GF-D8 (cell line): Measurements from ENCODE around the gene PIP5KL1.

Source experiments
- DNase-seq: peaks from one replicate; lab custom pipeline; 2025; lab: John Stamatoyannopoulos, UW

The PIP5KL1 gene

DNA sequence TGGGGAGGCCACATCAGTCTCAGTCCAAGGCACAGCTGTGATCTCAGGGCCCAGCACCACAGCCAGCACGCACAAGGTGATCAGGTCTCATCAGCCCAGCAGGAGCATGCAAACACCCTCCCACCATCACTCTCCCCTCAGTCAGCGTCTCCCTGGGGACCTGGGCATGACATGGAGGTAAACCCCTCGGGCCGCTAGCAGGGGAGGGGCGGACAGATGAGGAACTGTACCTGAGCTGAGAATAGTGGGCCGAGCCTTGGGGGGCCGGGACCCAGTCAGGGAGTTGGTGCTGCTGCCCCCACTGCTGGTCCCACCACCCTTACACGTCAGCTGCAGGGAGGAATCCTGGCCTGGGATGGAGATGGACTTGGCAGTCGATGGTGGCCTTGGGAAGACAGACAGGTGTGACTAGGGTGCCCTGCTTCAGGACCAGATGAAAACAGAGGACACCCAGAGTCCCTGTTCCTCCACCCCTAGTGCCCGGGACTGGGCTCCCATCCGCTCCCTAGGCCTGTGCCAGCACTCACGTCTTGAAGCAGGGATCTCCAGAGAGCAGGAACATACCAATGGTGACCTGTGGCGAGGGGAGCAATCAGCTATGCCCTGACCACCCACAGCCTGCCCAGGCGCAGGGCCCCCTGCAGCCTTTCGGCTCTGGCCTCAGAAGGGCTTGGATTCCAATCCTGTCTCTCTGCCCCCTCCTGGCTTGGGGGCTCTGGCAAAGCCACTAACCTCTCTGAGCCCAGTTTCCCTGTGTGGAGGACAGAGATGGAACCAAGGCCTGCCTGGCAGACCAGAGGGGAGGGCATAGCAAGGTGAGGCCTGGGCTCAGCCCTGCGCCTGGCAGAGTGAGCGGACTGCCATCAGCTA, 17.5 kb upstream of the PIP5KL1 start:
- DNase-seq = no peak

DNA sequence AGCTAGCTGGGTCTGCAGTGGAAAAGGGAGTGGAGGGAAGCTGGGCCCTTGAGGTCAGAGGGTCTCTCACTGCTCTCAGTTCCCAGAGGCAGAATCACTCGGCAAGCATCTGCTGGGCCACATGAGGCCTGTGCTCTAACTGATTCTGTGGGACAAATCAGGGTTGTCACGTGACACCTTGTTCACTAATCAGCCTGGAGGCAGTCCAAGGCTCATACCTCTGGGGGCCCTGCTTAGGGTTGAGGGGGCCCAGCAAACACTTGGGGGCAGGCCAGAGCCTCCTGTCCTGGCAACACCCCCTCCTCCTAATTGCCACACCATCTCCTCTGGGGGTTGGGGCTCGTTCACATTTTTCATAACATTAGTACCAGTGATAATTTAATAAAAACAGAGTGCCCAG, 16.2 kb upstream of the PIP5KL1 start:
- no peak for DNase-seq

DNA sequence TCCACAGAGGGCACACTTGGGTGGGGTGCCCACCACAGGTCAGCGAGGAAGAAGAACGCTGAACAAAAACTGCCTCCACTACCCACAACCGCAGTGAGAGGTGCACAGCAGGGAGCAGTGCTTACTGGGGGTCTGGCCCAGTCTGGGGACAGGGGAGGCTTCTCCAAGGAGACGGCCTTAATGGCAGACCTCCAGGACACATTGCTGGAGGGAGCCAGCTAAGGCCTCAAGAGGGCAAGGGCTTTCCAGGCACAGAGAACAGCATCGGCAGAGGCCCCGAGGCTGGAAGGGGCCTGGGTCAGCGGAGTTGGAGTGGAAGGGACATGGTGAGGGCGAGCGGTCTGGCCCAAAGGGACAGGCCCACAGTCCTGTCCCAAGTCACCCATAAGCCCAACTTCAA, 15.4 kb upstream of the PIP5KL1 start:
- DNase-seq = no peak

DNA sequence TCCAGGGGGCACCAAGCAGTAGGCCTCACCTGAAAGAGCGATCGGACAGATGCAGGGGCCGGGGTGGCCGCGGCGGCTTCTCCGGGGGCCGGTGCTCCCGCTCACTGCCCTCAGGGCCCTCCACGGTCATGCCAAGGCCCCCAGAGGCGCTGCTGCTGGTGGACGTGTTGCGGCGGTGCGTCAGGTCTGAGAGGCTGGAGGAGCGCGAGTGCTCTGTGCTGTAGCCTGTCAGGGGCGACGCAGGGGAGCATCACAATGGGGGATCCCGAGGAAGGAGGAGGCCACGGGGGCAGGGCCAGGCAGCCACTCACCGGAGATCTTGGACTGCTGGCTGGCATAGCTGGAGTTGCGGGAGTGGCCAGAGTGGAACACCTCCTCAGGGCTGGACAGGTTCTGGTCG, 14.8 kb upstream of the PIP5KL1 start:
- DNase-seq = no peak

DNA sequence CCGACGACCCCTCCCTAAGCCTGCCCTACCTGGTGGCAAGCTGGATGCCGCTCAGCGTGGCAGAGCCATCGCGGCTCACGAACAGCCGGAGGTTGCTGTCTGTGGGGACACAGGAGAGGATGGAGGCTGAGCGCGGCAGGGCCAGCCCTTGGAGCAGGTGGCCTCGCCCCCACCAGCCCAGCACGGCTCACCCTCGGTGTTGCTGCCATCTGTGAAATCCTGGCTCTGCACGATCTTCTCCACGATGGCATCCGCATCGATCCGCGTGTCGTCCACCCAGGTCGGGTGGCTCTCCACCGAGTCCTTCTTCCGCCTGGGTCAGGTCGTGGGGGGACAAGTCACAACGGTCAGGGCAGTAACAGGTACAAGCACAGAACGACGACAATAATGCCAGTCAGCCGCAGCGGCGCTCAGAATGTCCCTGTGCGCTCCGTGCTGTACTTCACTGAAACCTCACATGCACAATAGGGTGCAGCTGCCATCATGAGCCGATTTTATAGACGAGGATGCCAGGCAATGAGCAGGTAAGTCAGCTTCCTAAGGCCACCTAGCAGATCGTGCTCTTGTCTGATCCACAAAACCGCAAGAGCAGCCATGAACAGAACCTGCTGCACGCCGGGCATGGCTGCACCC, 14.1 kb upstream of the PIP5KL1 start:
- no peak for DNase-seq

DNA sequence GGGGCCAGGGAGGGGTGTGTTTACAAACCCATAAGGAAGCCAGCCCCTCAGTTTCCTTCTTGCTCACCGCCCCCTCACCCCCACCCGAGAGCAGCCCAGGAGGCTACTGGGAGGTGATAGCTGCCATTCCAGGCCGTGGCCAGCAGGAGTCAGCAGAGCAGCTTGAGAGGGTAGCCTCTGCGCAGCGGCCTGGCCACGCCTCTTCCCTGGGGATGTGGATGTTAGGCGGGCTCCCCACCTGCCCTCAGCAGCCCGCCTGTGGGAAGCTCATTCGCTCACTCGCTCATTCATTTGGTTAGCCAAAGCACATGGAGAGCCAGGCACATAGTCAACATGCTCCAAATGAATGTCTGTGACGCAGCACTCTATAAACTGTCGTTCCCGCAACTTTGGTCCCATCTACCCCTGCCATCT, 13.2 kb upstream of the PIP5KL1 start:
- DNase-seq = no peak

DNA sequence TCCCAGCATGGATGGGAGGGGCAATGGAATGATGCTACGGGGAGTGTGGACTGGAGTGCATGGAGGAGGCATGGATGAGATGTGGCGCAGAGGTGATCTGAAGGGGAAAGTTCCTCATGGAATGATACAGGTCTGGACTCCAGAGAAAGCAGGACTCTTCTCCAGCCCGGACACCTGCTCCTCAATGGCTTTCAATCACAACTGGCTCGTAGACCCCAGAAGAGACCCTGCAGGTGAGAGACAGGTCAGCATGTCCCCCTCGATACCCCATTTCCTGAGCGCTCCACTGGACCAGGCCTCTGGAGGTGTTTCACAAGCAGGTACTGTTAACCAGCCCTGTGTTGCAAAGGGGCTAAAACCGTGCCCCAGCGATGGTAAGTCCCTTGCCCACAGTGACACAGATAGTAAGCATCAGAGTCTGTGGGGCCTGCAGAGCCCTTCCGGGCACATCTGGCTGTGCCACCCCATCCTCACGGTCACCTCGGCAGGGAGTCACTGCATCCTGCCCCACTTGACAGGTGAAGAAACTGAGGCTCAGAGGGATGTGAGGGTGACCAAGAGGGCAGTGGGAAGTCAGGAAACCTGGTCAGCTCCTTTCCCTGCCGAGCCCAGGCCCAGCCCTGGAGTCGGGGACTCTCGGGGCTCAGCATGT, 12.6 kb upstream of the PIP5KL1 start:
- DNase-seq = no peak

DNA sequence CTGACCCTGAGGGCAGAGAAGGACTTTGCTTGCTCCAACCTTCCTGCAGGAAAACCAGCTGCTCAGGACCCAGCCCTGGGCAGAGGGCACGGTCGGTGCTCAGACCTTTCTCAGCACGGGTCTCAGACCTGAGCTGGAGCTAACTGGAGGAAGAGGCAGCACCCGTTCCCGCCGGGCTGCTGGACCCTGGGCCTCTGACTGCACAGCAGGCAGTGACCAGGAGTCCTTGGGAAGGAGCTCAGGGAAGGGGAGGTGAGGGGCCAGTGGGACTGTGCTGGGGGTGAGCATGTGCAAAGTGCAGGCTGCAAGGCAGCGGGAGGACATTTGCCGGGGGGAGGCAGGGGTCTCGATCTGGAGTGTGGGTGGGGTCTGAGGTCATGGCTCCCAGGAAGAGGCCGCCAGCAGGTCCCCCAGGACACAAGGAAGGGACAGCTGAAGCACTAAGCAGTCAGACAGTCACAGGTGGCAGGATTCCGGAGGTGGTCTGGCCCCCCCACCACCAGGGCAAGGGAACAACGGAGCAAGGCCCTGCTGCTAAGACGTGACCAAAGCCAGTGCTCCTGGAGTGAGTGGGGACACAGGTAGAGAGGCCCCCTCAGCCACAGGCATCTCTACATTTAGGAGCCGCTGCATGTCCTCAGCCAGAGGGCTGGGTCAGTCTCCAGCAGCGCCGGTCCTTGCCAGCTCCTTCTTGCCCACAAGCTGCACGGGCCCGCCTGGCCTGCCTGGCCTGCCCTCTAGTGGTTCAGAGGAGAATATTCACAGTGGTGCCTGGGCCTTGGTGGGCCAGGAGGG, 11.8 kb upstream of the PIP5KL1 start:
- no peak for DNase-seq

DNA sequence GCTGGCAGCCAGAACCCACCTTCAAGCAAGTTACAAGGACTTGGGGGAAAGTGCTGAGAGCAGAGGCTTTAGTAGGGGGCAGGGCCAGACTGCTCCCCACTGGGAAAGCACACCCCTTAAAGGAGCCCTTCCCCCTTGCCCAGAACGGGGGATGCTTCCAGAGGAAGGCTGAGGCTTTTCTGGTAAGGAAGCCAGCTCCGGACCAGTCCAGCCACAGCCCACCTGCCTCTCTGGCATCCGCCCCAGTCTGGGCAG, 11.3 kb upstream of the PIP5KL1 start:
- no peak for DNase-seq

DNA sequence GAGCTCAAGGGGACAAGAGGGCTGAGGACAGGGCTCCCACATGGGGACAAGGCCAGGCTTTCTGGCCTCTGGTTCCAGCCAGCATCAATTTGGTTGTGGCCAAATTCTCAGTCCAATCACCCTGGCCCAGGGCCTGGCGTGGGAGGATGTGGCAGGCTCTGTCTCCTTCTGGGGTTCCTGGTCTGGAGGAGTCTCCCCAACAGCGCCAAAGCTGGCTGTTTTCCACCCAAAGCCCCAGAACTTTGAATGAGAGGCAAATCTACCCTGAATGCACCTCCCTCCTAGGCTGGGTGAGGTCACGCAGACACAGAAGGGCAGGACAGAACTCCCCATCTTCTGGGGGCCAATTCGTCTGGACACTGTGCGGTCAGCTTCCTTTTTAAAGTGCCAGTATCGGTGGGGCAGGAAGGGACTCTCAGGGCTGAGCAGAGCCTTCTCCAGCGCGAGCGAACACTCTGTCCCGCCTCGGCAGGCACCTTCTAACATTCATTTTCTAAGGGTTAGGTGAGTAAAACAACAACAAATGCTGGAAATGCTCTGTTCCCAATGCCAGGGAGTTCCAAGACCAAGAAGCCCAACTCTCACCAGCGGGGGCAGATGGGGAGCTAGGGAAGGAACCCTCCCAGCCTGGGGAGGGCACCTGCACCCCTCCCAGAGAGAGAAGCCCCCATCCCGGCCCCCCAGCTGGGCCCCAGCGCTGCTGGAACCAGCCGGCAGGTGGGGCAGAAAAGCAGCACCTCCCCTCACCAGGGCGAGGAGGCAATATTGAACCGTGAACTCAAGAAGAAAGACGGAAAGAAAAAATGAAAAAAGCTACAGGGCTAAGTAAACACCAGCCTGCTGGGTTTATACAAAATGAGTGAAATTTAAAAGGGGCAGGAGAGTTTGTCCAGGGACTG, 10.7 kb upstream of the PIP5KL1 start:
- no peak for DNase-seq

DNA sequence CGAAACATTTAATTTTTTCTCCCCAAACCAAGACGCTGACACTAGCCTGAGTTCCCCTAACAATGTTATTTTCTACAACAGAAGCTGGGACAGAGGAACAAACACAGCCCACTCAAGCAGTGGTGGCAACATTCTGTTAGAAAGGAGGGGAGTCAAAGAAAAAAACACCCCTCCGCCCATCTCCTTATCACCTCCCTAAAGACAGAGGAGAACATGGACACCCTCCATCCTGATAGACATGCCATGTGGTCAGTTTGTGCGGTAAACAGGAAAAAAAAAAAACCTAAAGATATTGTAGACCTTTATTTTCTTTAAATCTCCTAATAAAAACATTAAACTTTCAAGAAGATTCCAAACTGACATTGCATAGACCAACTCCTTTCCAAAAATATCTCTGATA, 10.0 kb upstream of the PIP5KL1 start:
- DNase-seq = no peak

DNA sequence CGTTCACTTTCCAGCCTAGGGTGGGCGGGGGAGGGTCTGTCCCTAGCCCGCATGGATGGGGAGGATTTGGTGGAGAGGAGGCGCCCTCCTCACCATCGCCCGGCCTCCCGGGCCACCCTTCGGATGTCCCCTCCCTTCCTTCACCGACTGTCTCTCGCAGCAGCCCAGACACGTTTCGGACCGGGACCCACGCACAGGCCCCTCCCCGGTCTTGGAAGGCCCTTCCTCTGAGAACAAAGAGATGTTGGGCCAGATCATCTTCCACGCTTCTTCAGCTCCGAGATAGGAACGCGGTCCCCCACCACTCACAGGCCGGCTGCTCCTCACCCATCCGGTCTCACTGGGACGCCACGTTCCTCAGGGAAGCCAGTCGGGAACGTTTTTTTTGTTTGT, 7.7 kb upstream of the PIP5KL1 start:
- no peak for DNase-seq

DNA sequence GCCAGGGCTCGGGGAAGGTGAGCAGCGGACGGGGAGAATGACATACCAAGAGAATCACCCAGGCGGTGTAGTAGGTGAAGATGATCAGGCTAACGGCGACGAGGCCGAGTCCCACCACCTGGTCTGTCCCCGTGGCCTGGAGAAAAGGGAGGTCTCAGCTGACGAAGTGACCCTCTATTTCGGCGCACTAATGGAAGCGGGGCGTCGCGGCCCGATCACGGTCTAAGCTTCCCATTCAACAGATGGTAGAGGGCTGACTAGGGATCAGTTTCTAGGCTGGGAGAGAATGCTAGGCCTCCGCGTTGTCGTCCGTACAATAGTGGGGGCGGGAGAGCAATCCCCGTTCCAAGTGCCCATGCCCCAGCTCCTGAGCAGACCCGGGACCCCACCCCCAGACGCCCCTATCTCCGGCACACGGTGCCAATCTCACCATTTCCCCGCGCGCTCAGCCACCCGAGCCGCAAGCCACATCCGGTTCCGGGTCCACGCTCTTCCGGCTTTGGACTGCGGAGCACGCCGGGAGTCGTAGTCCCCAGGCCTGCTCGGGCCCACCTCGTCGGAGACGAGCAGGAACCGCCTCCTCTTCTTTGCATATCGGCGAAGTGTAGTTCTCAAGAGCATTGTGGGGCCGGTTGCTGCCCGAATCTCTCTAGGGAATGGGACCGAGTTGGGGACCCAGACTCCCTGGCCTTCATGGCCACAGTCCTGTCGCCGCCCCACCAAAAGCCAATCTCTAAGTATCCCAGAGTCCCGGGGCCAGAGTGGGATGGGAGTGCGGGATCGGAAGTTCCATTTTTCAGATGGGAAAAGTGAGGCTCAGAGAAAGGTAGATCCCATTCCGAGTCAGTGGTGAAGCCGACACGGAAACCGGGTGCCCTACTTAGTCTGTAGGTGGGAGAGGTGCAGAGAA, 7.1 kb upstream of the PIP5KL1 start, which contains the start of gene DPM2:
Gene DPM2 (minus strand): TSS at position 467 of the 910 bp plus-strand sequence. CDS start 34 bp downstream, at position 433.
- DNase-seq = peak; percentile 53

DNA sequence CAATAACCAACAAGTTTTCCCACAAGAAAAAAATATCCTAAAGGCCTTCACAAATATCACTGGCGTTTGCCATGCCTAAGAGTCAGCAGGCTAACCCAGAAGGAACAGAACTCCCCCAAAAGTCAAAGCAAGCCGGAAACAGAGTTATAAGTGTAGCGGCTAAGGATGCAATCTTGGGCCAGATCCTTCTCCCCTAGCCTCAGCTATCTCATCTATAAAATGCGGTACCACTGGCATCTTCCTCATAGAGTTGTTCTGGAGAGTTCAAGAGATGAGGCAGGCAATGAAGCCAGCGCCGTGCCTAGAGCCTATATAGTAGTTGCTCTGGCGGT, 6.4 kb upstream of the PIP5KL1 start:
- no peak for DNase-seq

DNA sequence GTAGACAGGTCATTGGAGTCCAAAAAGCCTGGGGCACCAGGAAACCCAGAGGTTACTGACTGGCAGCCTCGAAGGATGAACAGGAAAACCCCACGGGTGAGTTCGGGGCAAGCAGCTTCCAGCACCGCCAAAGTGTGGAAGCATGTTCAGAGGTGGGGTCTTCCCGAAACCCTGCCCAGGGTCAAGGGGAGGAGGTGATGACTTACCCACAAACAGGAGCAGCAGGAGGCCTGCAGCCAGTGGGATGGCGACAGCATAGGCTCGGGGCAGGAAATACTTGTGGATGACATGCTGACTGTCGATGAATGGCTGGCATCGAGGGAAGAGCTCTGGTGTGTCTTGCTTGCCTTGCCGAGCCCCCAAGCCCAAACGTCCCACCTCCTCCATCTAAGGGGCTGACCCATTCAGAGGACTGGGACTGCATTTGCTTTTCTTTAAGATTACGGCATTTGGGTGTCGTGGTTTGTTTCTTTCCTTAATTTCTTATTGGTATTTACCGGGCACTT, 5.8 kb upstream of the PIP5KL1 start:
- DNase-seq = no peak

DNA sequence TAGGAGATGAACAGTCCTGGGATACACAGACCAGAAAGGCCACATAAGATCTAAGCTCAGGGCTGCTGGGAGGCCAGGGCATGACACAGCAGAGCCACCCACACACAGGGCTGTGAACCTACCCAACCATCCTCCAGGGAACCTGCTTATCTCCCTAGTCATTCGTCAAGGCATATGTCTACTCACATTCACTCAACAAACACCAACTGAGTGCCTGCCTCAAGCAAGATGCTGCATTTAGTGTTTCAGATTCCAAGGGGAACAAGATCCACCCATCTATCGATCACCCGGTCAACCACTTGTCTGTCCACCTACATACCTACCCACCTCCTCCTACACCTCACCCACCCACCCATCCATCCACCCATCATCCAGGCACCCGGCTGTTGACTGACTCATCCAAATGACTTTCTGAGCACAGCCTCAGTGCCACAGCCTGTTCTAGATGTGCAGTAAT, 5.2 kb upstream of the PIP5KL1 start:
- DNase-seq = no peak

DNA sequence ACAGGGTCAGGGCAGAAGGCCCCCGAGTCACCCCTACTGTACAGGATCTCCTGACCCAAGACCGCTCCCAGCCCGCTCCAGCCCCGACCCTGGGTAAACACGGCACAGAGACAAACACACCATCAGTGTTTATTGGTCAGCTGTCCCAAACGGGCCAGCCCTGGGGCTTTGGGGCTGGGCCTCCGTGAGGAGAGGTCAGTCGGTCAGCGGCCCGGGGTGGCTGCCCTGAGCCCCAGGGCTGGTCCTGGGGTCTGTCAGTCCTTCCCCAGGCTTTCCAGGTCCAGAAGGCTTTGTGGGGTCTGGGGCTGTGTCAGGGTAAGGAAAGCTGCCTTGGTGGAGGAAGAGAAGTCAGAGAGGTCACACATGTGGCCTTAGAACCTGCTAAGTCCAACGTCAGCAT, 4.4 kb upstream of the PIP5KL1 start:
- no peak for DNase-seq

DNA sequence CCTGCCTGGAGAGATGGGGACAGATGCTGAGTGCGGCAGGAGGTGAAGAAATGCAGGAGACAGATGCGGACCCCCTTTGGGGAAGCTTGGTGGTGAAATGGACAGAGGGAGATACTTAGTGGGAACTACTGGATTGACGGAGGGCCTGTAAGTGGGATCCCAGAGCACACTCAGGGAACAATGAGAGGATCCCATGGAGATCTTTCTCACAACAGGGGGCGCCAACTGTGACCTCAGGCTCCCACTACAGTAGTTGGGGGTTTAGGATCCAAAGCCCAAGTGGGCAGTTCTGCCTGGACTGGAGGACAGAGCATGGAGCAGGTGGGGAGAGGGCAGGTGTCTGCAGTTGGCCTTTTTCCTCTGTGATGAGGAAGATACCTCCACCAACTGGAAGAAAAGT, 3.7 kb upstream of the PIP5KL1 start:
- DNase-seq = no peak

DNA sequence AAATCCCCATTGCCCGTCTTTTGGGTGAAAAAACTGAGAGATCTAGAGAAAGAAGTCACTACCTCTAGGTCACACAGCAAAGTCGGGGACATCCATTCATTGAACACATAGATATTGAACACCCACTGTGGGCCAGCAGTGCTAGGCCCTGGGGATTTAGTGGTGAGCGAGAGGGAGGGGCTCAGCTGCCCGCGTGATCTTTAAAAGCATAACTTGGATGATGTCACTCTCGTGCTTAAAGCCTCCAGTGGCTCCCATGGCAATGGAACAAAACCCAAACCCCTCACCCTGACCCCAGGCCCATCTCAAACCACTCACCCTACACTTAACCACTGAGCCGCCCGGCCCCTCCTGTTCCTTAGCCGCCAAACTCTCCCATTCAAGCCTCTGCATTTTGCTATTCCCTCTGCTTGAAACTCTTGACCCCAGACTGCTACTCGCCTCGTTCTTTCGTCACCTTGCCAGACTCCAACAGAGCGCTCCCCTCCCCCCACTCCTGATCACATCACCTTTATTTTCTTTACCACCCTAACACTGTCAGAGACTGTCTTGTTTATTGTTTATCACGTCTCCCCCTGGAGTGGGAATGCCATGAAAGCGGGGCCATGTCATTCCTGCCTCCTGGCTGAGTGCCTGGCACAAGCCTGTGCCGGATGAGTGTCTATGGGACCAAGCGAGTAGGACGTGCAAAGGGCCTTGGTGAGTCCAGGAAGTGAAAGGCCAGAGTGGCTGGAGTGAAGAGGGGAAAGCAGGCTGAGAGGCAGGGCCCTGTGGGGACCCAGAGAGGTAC, 710 bp upstream of the PIP5KL1 start:
- DNase-seq = no peak

DNA sequence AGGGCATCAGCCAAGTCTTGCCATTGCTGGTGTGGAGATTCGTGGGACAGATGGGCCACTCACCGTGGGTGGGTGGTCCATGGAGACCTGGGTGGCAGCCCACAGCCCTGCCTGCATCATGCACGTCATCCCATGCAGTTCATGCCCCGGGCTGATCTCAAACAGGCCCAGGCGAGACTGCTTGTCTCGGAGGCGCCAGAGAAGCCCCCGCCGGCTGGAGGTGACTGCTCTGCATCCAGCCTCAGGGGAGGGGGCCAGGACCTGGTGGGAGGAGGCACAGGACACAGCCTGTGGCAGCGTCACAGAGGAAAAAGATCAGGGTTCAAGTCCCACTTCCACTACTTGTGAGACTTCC, 975 bp downstream of the PIP5KL1 start:
- no peak for DNase-seq
